Prostate gland (tissue), 2 donors: ENCODE measurements around the gene CRYL1.

Experiments
- POLR2A ChIP-seq: fragments of 450-650 bp; IDR thresholded peaks from one replicate; pipeline ENCODE4 v1.6.1; 2016; ENCODE audit warnings: antibody characterized with exemption, mild to moderate bottlenecking
- TF ChIP-seq, protein P1 (sequence below), 4 experiments: fragments of 200-600 bp in 2 of 4; fragments of 450-650 bp in 2 of 4; sonication (generic) in 2 of 4; IDR thresholded peaks; 1 replicate in 3 of 4; 2 replicates in 1 of 4; pipeline ENCODE4 v1.5.1; 2016 to 2019; ENCODE audit warnings: antibody characterized with exemption in 4 of 4, mild to moderate bottlenecking in 2 of 4, moderate library complexity in 2 of 4

DNA sequence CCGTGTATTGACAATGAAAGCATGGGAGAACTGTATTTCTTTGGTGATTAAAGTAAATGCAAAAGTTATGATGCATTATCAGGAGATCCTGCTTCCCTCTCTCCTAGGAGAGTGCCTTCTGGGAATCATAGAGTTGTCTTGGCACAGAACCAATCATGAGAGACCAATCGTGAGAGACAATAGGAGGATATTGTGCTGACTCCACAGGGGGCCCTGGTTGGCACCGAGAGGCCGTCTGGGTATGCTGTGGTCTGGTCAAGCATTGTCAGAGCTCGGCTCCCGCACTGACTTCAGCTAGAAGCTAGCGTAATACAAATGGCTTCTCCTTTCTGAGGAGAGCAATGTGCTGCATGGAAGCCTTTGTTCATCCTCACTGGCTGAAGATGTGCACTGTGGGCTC, 162.1 kb downstream of the CRYL1 start:
- TF ChIP-seq, protein P1, sequence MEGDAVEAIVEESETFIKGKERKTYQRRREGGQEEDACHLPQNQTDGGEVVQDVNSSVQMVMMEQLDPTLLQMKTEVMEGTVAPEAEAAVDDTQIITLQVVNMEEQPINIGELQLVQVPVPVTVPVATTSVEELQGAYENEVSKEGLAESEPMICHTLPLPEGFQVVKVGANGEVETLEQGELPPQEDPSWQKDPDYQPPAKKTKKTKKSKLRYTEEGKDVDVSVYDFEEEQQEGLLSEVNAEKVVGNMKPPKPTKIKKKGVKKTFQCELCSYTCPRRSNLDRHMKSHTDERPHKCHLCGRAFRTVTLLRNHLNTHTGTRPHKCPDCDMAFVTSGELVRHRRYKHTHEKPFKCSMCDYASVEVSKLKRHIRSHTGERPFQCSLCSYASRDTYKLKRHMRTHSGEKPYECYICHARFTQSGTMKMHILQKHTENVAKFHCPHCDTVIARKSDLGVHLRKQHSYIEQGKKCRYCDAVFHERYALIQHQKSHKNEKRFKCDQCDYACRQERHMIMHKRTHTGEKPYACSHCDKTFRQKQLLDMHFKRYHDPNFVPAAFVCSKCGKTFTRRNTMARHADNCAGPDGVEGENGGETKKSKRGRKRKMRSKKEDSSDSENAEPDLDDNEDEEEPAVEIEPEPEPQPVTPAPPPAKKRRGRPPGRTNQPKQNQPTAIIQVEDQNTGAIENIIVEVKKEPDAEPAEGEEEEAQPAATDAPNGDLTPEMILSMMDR (IDR thresholded peaks at IDR 0.05) = no peak
- TF ChIP-seq POLR2A = no peak
